Measurements from ENCODE around the gene SKAP1. TPM values are rescaled to one million over a fixed set of nuclear protein-coding genes. Genes with fewer than 3 reads are reported as not detected.
A peak's percentile ranks its signal among the peaks of the same experiment; 100 is the strongest.

The SKAP1 gene
- total RNA-seq, 1 donor from 2014 or later, result not detected

DNA sequence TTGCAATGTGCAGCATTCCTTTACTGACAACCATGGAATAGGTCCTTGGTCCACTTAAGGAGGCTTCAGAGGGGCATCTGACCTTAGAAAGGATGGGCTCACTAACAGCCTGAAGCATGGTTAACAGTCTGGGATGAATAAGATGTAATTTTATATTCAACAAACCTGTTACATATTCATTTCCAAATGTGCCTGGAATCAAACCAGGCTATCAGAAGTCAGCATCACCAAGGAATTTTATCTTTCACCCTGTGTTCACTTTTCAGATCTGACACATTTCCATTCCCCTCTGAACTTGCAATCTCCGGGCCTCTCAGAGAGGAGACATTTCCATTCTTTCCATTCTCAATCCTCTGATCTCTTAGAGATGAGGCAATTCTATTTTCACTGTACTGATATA is 260.1 kb downstream of the SKAP1 start:
- Histone ChIP-seq H3K9me3 (ENCODE audit: insufficient read depth, low read depth, low read length) (no peaks in the 10 kb centered on the region), H3K9ac (ENCODE audit: low read length) (no peak overlapping the region), H3K4me1 (ENCODE audit: insufficient read depth, low read length) (no peaks in the 10 kb centered on the region)

GRCh38 chr17:48163809-48164208 is 266.2 kb downstream of the SKAP1 start:
- Mint-ChIP-seq H3K4me1 (ENCODE audit: low read depth, unreplicated experiment) (no peaks in the 10 kb centered on the region), H3K9me3 (ENCODE audit: unreplicated experiment) (no peaks in the 10 kb centered on the region), H3K27me3 (ENCODE audit: low read depth, unreplicated experiment) (peaks cover 50% of the 10 kb centered on the region), H3K36me3 (ENCODE audit: low read depth, unreplicated experiment) (no peaks in the 10 kb centered on the region), H3K4me3 (ENCODE audit: unreplicated experiment) (no peak overlapping the region), H3K27ac (ENCODE audit: unreplicated experiment) (no peak overlapping the region)
- no peak for FAIRE-seq
- H3K27me3 ChIP-seq (ENCODE audit: insufficient read depth, low read length), result peaks cover 22% of the 10 kb centered on the region
- H2AFZ ChIP-seq (ENCODE audit: low read depth, low read length), result no peak overlapping the region
- no peaks in the 10 kb centered on the region for H3K36me3 ChIP-seq (ENCODE audit: insufficient read depth, low read length)
- TF ChIP-seq EZH2 (IDR thresholded peaks at IDR 0.05; ENCODE audit: insufficient read depth, low read length), result no peak
- TF ChIP-seq, protein P1, sequence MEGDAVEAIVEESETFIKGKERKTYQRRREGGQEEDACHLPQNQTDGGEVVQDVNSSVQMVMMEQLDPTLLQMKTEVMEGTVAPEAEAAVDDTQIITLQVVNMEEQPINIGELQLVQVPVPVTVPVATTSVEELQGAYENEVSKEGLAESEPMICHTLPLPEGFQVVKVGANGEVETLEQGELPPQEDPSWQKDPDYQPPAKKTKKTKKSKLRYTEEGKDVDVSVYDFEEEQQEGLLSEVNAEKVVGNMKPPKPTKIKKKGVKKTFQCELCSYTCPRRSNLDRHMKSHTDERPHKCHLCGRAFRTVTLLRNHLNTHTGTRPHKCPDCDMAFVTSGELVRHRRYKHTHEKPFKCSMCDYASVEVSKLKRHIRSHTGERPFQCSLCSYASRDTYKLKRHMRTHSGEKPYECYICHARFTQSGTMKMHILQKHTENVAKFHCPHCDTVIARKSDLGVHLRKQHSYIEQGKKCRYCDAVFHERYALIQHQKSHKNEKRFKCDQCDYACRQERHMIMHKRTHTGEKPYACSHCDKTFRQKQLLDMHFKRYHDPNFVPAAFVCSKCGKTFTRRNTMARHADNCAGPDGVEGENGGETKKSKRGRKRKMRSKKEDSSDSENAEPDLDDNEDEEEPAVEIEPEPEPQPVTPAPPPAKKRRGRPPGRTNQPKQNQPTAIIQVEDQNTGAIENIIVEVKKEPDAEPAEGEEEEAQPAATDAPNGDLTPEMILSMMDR (IDR thresholded peaks at IDR 0.05; ENCODE audit: insufficient read depth, low read depth, low read length), result no peak
- no peak overlapping the region for H3K4me2 ChIP-seq (ENCODE audit: low read length)
- H4K20me1 ChIP-seq (ENCODE audit: insufficient read depth, low read length), result no peaks in the 10 kb centered on the region
- H3K27ac ChIP-seq (ENCODE audit: low read depth, low read length), result no peak overlapping the region
- H3K9ac ChIP-seq (ENCODE audit: low read length), result no peak overlapping the region
- H3K4me1 ChIP-seq (ENCODE audit: insufficient read depth, low read length), result no peaks in the 10 kb centered on the region
- H3K79me2 ChIP-seq (ENCODE audit: insufficient read depth, low read length), result no peaks in the 10 kb centered on the region
- no peak for DNase-seq (ENCODE audit: low read depth)
- no peak overlapping the region for H3K4me3 ChIP-seq (ENCODE audit: insufficient read depth, low read depth, low read length)
- H3K9me3 ChIP-seq (ENCODE audit: insufficient read depth, low read depth, low read length), result no peaks in the 10 kb centered on the region

More for the DNA sequence above, 260.1 kb downstream of the SKAP1 start:
- Histone ChIP-seq H3K4me3 (ENCODE audit: insufficient read depth, low read depth, low read length) (no peak overlapping the region), H2AFZ (ENCODE audit: low read depth, low read length) (no peak overlapping the region), H3K27ac (ENCODE audit: low read depth, low read length) (no peak overlapping the region), H3K79me2 (ENCODE audit: insufficient read depth, low read length) (no peaks in the 10 kb centered on the region), H3K27me3 (ENCODE audit: insufficient read depth, low read length) (peaks cover 31% of the 10 kb centered on the region), H4K20me1 (ENCODE audit: insufficient read depth, low read length) (no peaks in the 10 kb centered on the region), H3K4me2 (ENCODE audit: low read length) (no peak overlapping the region), H3K36me3 (ENCODE audit: insufficient read depth, low read length) (no peaks in the 10 kb centered on the region)
- TF ChIP-seq, protein P1 (IDR thresholded peaks at IDR 0.05; ENCODE audit: insufficient read depth, low read depth, low read length), result no peak
- TF ChIP-seq EZH2 (IDR thresholded peaks at IDR 0.05; ENCODE audit: insufficient read depth, low read length), result no peak
- no peaks in the 10 kb centered on the region for H3K36me3 Mint-ChIP-seq (ENCODE audit: low read depth, unreplicated experiment)
- DNase-seq (ENCODE audit: low read depth) (no peak), FAIRE-seq (no peak)
- H3K4me1 Mint-ChIP-seq (ENCODE audit: low read depth, unreplicated experiment), result no peaks in the 10 kb centered on the region
- H3K27ac Mint-ChIP-seq (ENCODE audit: unreplicated experiment), result no peak overlapping the region
- H3K9me3 Mint-ChIP-seq (ENCODE audit: unreplicated experiment), result no peaks in the 10 kb centered on the region
- H3K27me3 Mint-ChIP-seq (ENCODE audit: low read depth, unreplicated experiment), result peaks cover 54% of the 10 kb centered on the region
- no peak overlapping the region for H3K4me3 Mint-ChIP-seq (ENCODE audit: unreplicated experiment)

DNA sequence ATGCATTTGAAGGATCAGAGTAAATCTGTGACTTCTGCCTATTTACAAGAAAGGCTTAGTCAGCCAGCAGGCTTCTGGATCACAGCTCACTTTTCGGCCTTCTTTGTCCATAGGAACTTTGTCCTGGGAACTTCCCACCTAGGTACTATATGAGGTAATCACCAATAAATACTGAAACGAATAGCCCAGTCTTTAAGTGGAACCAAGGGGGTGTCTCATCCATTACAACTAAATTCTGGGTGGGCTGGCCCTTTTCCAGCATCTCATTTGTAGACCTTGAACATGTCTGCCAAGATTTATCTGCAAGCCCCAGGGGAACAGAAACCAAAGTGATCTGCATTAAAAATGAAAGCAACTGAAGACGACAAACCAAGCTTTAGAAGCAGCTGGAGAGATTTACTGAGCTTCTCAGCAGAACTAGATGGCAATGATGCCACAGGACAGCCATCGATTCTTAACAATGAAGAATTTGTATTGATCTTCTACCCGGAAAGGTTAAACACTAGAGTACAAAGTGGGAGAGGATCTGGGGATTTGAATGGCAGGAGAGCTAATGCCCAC is 267.0 kb downstream of the SKAP1 start:
- H3K27ac Mint-ChIP-seq (ENCODE audit: unreplicated experiment), result no peak overlapping the region
- FAIRE-seq, result no peak
- no peaks in the 10 kb centered on the region for H3K79me2 ChIP-seq (ENCODE audit: insufficient read depth, low read length)

More for the DNA sequence above, 267.0 kb downstream of the SKAP1 start:
- H3K36me3 ChIP-seq (ENCODE audit: insufficient read depth, low read length), result no peaks in the 10 kb centered on the region
- H3K9me3 ChIP-seq (ENCODE audit: insufficient read depth, low read depth, low read length), result no peaks in the 10 kb centered on the region
- H3K27ac ChIP-seq (ENCODE audit: low read depth, low read length), result no peak overlapping the region
- H3K4me1 ChIP-seq (ENCODE audit: insufficient read depth, low read length), result no peaks in the 10 kb centered on the region
- no peak for TF ChIP-seq EZH2 (IDR thresholded peaks at IDR 0.05; ENCODE audit: insufficient read depth, low read length)
- TF ChIP-seq, protein P1 (IDR thresholded peaks at IDR 0.05; ENCODE audit: insufficient read depth, low read depth, low read length), result no peak
- H4K20me1 ChIP-seq (ENCODE audit: insufficient read depth, low read length), result no peaks in the 10 kb centered on the region
- no peaks in the 10 kb centered on the region for H3K36me3 Mint-ChIP-seq (ENCODE audit: low read depth, unreplicated experiment)
- no peak overlapping the region for H3K4me3 Mint-ChIP-seq (ENCODE audit: unreplicated experiment)
- no peaks in the 10 kb centered on the region for H3K4me1 Mint-ChIP-seq (ENCODE audit: low read depth, unreplicated experiment)
- no peak overlapping the region for H3K4me3 ChIP-seq (ENCODE audit: insufficient read depth, low read depth, low read length)
- no peak overlapping the region for H3K9ac ChIP-seq (ENCODE audit: low read length)
- no peak overlapping the region for H2AFZ ChIP-seq (ENCODE audit: low read depth, low read length)
- H3K27me3 Mint-ChIP-seq (ENCODE audit: low read depth, unreplicated experiment), result peaks cover 44% of the 10 kb centered on the region
- H3K9me3 Mint-ChIP-seq (ENCODE audit: unreplicated experiment), result no peaks in the 10 kb centered on the region
- DNase-seq (ENCODE audit: low read depth), result peak; percentile 6
- H3K27me3 ChIP-seq (ENCODE audit: insufficient read depth, low read length), result peaks cover 21% of the 10 kb centered on the region
- H3K4me2 ChIP-seq (ENCODE audit: low read length), result peak overlapping the region; percentile 55
